ENCODE data around the gene IL1RAPL2.

Gene IL1RAPL2

DNA sequence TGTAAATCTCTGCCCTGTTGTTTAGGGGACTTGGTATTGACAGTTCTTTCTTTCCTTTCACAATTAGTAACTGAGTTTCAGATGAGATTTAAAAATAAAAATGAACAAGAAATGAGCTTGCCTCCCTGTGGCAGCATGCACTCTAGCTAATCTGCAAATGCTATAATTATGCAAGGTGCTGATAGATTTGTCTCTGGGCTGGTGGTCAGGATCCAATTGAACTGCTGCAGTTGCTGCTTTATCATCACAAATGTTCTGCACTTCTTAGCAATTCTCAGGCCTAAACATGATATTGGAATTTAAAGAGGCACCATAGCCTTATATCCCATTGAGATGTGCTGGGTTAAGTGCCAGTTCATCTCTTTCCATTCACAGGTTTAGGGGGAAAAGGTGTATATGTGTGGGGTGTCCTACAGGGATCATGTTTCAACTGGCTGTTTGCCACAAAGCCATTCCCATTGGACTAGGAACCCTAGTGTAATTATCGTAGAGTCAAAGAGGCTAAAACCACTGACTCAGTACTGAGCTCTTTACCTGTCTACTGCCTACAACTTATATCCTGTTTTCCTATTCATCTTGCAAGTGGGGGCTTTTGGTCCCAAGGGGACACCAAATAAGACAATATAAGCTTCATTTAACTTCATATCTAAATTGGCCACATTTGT lies 914.8 kb downstream of the IL1RAPL2 start:
- DNase-seq: no peak

DNA sequence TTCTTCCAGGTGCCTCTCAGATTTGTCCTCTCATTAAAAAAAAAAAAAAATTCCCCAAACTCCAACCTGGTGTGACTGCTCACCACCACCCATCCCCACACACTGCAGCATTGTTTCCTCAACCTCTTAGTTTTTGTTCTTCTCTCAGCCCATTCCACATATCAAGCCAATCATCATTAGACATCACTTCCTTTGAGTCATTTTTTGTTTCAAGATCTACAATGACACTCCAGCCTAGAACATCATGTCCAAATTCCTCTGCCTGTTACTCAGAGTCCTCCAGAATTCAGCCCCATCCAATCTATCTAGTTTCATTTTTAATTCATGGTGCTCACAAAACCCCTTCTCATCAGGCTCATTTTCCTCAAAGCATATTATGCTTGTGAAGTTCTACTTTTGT lies 917.0 kb downstream of the IL1RAPL2 start:
- DNase-seq: no peak

DNA sequence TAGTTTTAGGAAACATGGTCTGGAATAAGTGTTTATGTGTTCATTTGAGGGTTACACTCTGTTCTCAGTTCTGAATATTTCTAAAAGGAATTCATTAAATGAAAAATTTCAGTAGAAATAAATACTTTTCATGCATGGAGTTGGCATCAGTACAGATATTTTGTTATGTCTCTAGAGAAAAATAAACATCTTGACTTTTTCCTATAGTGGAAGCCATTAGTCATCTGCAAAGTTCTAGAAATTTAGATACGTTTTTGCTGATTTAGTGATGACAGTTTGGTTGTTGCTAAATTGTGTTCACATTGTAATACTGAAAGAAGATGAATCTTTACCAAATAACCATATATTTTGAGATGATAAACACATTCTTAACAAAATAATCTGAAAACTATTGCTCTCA lies 922.7 kb downstream of the IL1RAPL2 start:
- DNase-seq: no peak

DNA sequence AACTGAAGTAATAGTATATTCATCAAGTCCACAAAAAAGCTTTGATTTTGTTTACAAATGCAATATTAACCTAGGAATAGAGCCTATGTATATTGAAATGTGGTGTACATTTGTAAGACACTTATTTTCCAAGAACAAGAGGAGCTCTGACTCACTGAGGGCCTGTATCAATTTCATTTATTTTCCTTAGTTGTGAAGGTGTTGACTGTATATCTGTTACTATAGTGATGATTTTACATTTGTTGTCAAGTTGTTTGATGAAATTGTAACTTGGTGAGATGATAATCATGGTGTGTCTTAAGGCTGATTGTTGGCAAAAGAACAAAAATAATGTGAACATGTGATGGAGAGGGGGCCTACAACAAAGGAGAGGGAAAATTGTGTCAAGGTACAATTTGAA lies 929.4 kb downstream of the IL1RAPL2 start:
- DNase-seq: no peak

DNA sequence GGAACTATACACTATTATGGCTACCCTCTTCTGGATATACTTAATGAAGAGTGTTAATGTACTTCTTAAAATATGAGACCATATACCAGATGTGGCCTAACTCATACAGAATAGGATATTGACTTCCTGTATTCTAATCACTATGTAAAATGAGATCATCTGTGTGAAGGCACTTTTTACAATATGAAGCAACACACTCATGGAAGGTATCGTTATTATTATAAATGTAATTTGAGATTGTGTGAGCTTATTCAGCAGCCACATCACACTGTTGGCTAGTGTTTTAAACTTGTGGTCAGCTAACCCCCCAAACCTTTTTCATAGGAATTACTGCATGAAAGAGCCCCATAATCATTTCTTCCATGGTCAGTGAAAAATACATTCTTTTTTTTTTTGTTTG lies 936.3 kb downstream of the IL1RAPL2 start:
- DNase-seq: no peak

DNA sequence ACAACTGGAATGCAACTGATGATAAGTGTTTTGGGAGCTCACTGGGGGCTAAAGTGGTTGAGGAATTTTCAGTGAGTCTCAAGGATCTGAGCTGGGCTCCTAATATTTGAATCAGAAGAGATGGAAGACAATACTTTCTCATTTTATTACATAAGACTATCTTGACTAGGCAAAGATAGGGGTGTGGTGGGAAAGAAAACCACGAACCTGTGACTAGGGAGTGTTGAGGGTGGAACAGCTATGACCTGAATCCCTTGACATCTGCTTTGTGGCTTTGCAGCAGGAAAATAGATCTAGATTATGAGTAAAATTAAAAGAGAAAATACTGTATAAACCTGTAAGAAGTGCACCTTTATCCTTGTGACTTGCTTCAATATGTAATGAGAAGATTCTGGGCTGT lies 949.6 kb downstream of the IL1RAPL2 start:
- no peak for DNase-seq

DNA sequence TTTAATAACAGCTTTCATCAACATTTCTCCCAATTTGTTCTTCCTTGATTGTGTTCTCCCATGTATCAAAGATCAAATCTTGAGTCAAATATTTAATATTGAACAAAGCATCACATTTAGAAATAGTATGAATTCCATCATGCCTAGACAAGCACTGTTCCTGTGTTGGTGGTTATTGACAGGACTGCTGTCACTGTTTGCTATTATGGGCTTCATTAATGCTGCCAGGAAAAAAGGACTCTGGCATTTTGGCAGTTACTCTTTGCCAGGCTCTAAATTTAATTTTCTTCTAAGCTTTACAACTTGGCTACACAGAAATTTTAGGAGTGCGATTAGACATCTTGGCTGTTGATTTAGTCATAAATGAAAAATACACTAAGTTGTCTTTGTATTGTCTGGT lies 960.4 kb downstream of the IL1RAPL2 start:
- DNase-seq: no peak

DNA sequence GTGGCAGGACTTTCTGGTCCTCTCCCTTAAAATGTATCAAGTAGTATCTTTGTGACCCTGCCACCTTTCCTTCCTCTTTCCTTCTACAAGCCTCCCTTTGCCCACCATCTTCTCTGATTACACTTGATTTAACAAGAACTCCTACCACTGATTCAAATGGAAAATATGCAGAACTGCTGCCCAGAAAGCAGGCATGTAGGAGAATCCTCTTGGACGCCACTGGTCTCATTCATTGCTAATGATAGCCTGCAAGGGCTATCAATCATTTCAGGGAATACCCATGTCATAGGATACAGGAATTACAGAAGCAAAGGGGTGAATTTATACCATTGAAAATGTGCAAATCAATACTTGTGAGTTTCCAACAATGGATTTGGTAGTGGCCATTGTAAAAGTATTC lies 961.8 kb downstream of the IL1RAPL2 start:
- DNase-seq: no peak

DNA sequence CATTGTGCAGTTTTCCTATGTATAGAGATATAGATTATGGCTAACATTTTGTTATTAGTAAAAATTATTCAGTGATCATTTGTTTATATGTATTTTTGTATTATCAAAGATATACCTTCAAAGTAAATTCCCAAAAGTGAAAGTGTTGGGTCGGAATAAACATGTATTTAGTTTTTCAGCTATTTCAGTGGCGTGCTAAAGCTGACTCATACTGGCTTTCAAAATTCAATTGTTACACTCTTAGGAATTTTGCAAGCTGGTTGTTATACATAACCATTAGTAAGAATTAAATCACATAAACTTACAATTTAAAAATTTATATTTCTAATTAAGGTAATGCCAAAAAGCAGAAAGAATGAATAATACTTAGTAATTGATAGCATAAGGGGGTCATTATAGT lies 968.0 kb downstream of the IL1RAPL2 start:
- no peak for DNase-seq

DNA sequence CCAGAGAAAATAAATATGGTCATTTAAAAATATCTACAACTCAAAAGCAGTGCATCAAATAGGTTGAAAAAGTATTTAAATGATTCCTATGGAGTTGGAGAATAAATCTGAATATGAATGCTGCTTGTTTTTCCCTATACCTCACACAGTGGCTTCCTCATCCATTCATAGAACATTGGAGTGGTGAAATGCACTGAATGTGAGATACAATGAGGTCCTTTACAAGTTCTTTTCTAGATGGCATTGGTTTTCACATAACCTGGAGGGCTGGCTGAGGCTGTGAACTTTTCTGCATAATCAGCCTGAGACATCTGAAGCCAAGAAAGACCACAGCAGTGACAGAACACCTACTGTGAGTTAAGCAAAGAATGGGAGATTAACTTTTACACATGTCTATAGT lies 977.3 kb downstream of the IL1RAPL2 start:
- DNase-seq: no peak

DNA sequence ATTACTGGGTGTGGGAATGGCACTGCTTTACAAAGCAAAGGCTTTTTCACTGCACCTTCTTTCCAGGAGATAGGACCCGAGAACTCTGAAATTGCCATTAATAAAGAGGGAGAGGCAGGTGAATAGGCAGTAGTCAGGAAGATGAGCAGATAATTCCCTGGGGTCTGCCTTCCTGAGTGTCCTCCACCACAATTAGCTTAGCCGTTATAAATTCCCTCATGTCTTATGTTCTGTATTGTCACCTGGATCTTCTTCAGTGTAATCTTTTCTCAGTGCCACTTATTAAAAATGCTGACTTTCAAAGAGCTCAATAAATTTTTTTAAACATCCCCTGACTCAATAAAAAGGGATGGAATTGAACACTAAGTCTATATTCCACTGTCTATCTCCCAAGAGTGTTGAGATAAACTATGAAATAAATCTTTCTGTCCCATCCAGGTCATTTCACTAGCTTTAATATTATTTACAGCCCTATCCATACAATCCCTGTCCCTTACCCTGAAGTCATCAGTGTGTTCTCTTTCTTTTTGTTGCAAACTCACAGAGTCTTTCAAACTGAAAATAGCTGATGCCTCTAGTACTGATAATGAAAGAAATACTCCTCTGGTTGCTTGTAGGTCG lies 984.2 kb downstream of the IL1RAPL2 start:
- DNase-seq: no peak

DNA sequence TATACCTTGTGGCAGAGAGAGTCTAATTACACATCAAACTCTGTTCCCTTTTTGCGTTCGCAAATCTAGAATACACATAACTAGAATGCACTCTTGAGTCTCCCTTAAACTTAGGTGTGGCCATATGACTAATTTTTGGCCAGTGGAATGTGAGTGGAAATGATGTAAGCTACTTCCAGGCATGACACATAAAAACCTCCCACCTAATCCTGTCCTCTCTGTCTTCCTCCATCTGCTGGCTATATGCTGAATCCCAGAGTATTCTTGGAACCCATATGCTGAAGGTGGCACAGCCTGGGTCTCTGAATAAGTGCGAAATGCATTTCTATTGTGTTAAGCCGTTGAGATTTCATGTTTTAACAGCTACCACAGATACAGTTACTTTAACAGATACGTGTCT lies 986.4 kb downstream of the IL1RAPL2 start:
- no peak for DNase-seq

DNA sequence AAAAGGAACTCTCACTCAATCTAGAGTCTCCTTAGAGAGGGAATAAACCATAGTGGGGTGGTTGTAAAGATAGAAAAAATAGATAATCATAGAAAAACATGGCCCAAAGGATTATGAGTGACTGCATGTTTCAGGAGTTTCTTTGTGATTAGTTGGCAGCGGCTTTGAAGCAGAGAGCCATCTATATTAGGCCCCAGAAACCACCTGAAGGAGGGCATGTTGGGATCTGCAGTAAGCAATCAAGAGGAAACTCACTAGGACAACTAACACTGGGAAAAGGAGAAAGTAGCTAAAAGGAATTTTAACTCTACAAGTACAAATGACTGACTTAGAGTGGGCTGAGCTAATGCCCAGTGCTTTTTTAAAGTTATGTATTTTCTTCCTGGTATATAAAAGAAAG lies 987.1 kb downstream of the IL1RAPL2 start:
- no peak for DNase-seq

DNA sequence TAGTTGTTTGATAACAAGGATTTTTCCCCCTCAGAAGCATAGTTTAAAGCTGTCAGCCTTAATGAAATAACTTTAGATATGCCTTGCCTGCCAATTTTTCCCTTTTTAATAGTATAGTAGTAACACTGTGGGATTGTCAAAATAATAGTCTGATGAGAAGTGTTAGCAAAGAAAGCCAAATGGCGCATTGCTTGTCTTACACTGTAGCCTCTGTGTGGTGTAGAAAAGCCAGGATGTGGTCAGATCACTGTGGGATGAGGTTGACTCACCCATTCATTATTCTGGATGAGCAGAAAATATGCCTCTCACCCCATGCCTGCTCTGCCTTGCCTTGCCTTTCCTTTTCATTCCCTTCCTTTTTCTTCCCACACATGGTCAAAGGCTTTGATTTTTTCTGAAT lies 998.5 kb downstream of the IL1RAPL2 start:
- DNase-seq: no peak

DNA sequence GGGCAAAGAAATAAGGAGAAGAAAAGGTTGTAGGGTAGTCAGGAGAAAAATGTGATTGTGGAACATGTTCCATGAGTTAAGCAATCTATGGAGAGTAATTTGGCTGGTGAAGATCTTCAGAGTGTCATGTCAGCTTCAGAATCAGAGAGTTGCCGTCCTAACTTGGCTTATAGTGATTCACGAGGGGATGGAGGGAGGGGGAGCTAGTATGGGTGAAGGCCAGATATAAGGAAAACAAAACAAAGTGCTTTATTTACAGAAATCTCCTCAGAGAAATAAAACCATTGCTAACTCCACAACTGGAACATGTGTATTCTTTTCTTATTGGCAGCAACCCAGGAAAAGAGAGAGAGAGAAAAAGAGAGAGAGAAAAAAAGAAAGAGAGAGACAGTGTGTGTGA lies 999.9 kb downstream of the IL1RAPL2 start:
- no peak for DNase-seq

DNA sequence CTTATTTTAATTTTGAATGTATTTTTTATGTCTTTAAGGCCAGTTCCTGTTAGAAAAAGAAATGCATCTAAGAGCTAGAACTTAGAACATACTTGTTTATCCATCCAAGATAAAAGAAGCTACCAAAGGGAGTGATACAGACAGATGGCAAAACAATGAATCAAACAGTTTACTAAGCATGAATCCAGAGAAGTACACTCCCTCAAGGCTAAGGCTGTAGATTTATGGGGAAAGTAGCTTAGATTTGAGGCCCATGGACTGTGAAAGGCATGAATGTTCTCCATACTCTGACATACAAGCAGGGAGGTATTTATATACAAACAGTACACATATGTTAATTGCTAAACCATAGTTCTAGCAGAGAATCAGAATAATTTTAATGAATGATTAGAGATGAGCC lies 1001.1 kb downstream of the IL1RAPL2 start:
- no peak for DNase-seq

DNA sequence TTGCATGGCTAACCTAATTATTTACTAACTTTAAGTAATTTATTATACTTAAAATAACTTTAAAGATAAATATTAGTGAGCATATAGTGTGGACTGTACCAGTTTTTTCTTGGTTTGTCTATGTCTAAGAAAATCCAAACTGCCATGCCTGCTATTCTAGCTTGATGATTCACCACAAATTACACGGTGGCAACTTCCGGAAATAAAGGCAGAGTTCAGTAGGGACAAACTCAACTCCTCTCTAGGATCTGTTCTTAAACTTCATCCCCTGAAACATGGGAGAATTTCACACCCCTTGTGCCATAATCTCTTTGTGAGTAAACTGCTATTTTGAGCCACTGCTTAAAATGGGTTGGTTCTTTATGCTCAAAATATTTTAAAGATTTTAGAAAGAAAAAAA lies 1042.7 kb downstream of the IL1RAPL2 start:
- DNase-seq: no peak

DNA sequence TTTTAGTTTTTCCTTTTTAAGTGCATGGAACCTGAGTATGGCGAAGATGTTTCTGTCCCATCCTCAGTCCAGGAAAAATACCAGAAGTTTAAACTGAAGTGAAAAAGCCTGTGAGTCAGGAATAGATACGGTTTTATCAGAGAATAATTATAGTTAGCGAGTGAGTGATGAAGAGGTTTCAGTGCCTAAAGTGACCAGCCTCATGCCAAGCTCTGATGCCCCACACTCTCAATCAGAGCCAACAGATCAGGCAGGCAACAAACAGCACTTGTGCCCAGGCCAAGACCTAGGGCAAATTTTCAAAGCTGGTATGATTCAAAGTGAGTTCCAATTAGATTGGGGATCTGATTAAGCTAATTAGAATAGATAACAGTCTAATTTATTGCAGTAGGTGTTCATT lies 1043.5 kb downstream of the IL1RAPL2 start:
- no peak for DNase-seq

DNA sequence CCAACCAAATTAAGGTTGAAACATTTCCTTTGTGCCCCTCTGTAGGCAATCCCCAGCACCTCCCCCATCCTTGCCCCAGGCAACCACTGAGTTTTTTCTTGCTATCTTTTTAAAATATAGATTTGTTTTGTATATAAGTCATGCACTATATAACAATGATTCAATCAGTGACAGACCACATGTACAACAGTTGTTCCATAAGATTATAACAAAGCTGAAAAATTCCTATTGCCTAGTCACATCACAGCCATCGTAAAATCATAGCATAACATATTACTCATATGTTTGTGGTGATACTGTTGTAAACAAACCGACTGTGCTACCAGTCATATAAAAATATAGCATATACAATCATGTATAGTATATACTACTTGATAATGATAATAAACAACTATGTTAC lies 1044.4 kb downstream of the IL1RAPL2 start:
- DNase-seq: no peak

DNA sequence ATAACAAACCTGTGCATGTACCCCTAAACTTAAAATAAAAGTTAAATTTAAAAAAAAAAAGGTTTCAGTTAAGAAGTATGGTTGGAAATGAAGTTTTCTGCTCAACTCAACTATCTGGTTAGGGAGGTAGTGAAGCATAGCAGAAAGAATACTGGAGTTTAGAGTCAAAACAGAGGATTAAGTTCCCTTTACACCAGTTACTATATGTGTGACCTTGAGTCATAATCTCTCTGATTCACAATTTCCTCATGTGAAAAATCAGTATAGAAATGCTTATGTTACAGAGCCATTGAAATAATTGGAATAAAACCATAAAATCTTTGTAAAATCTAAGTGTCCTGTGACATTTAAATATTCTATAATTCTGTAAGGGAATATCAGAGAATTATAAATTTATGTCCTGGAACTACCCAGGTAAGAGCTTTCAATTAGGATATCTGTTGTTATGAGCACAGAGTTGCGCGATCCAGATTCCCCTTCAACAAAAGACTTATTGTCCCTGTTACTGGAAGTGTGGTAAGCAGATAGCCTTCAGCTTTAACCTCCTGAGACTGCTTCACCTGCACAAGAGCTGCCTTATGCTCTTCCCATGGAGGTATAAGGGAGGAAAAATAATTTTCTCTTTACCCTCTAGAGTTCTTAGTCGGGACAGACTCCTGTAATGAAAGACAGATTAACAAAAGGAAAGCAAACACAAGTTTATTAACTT lies 1052.5 kb downstream of the IL1RAPL2 start:
- DNase-seq: no peak

DNA sequence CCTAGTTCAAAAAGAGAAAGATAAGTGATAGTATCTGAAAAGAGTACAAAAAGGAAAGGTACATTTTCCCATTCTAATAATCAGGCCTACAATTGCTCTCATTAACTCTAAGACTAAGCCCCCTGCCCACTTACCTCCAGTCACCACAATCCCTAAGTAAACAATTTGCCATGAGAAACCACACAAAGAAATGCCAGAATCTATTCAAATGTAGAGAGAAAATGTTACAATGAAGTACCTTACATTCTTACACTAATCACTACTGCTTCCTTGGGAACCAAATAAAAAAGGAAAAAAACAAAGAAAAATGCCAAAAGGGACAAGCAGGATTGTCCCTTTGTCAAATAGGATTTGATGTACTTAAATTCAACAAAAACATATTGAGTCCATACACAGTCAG lies 1068.2 kb downstream of the IL1RAPL2 start:
- DNase-seq: no peak

DNA sequence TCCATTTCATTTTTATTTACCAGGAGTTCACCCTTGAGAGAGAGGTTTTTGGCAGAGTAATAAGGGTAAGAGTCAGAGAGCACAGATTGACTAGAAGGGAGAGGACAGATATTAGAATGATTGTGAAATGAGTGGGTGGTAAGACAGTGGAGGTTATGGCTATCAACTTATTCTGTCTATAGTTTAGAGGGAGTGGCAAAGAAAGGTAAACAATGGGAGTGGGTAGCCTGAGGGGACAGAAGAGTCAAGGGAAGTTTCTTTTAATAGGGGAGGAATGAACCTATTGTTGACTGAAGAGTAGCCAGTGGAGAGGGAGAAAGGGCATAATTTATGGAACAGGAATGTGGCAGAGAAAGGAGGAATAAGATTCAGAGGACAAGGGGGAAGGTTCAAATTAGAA lies 1069.8 kb downstream of the IL1RAPL2 start:
- no peak for DNase-seq

DNA sequence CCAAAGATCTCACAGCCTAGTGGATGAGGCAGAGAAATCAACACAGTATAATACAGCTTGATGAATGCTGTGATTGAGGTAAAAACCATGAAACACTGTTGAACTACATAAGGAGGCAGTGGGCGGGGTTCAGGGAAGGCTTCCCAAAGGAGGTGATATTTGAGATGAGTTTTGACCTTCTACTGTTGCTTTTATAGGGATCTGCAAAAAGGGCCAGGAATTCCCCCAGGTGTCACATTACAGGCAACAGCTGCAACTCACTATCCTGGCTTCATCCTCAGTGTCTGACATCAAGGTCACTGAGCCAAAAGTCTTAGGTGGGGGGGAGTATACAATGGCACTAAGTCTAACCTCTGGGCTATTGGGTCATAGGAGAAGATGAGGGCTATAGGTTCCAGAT lies 1070.7 kb downstream of the IL1RAPL2 start:
- DNase-seq: no peak

DNA sequence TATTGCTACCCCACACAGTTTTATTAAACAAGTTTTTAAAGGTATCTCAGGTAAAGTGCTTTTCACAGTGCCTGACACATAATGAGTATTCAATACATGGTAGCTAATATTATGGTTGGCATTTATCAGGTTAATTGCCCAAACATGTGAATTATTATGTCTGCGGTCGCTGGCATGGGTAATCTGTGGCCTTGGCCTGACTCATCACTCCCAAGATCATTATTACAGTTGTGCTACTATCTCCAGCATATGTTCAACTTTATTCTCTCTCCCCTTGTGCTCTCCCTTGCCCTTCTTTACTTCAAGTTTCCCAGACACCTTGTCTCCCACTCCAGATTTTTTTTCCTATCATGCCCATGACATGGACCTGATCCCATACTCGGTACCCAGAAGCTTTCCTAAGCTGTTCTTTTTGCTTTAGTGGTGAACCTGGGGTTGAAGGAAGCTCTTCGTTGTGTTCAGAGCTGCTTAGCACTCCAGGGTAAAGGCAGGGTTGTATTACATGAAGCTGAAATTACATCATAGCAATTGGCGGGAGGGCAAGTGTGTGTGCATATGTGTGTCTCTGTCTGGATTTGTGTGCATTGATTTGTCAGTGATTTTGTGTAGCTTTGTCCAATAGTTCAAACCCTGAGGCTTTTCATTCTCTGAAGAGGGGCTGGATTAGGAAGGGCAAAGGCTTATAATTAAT lies 1079.8 kb downstream of the IL1RAPL2 start:
- no peak for DNase-seq
